ENCODE data around the gene PRR3. TPM values are rescaled to one million over a fixed set of nuclear protein-coding genes. Genes with fewer than 3 reads are reported as not detected.

The PRR3 gene
- total and polyA plus RNA-seq, 2 of the 13 experiments (the other 11 are each of a cell fraction or from before 2014, with no cell fraction given) = 14.6 to 21.2 TPM

- TF ChIP-seq KAT2B (IDR thresholded peaks at IDR 0.05; ENCODE audit: borderline replicate concordance, low read depth, low read length) (no peak), AKAP8 (CRISPR knock-in tag; IDR thresholded peaks at IDR 0.05) (no peak), RARA (CRISPR knock-in tag; IDR thresholded peaks at IDR 0.05) (no peak), HNRNPLL (IDR thresholded peaks at IDR 0.05; ENCODE audit: low read depth, low read length, poor library complexity, severe bottlenecking) (peak; percentile 11), SMARCC2 (IDR thresholded peaks at IDR 0.05) (no peak), TOPORS (CRISPR knock-in tag; IDR thresholded peaks at IDR 0.05) (no peak), POLR2AphosphoS2 (IDR thresholded peaks at IDR 0.05; ENCODE audit: low read depth, low read length) (peak; percentile 17; the same call in 1 of the 2 replicates), ZFP82 (CRISPR knock-in tag; IDR thresholded peaks at IDR 0.05; ENCODE audit: borderline replicate concordance) (no peak), HHEX (CRISPR knock-in tag; IDR thresholded peaks at IDR 0.05) (no peak), MAFK (conservative IDR thresholded peaks at IDR 0.05 in 1 of 2, IDR thresholded peaks at IDR 0.05 in 1 of 2; ENCODE audit: low read length in 2 of 2) (no peak), HCFC1 (IDR thresholded peaks at IDR 0.05; ENCODE audit: low read depth, low read length) (no peak), CTCF (CRISPR knock-in tag; IDR thresholded peaks at IDR 0.05) (no peak), SIN3B (IDR thresholded peaks at IDR 0.05; ENCODE audit: low read length) (no peak), ATM (IDR thresholded peaks at IDR 0.05; ENCODE audit: borderline replicate concordance) (no peak), ZNF138 (CRISPR knock-in tag; IDR thresholded peaks at IDR 0.05; ENCODE audit: low read depth) (no peak), TRIM24 (CRISPR knock-in tag; IDR thresholded peaks at IDR 0.05) (no peak), KLF12 (CRISPR knock-in tag; IDR thresholded peaks at IDR 0.05; ENCODE audit: borderline replicate concordance) (no peak), KLF9 (CRISPR knock-in tag; IDR thresholded peaks at IDR 0.05; ENCODE audit: low read depth) (no peak), ZNF841 (CRISPR knock-in tag; IDR thresholded peaks at IDR 0.05; ENCODE audit: borderline replicate concordance) (no peak)
- TF ChIP-seq, protein P1, sequence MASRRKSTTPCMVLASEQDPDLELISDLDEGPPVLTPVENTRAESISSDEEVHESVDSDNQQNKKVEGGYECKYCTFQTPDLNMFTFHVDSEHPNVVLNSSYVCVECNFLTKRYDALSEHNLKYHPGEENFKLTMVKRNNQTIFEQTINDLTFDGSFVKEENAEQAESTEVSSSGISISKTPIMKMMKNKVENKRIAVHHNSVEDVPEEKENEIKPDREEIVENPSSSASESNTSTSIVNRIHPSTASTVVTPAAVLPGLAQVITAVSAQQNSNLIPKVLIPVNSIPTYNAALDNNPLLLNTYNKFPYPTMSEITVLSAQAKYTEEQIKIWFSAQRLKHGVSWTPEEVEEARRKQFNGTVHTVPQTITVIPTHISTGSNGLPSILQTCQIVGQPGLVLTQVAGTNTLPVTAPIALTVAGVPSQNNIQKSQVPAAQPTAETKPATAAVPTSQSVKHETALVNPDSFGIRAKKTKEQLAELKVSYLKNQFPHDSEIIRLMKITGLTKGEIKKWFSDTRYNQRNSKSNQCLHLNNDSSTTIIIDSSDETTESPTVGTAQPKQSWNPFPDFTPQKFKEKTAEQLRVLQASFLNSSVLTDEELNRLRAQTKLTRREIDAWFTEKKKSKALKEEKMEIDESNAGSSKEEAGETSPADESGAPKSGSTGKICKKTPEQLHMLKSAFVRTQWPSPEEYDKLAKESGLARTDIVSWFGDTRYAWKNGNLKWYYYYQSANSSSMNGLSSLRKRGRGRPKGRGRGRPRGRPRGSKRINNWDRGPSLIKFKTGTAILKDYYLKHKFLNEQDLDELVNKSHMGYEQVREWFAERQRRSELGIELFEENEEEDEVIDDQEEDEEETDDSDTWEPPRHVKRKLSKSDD (CRISPR knock-in tag; IDR thresholded peaks at IDR 0.05; ENCODE audit: low read depth) = no peak
- TF ChIP-seq, protein P2, sequence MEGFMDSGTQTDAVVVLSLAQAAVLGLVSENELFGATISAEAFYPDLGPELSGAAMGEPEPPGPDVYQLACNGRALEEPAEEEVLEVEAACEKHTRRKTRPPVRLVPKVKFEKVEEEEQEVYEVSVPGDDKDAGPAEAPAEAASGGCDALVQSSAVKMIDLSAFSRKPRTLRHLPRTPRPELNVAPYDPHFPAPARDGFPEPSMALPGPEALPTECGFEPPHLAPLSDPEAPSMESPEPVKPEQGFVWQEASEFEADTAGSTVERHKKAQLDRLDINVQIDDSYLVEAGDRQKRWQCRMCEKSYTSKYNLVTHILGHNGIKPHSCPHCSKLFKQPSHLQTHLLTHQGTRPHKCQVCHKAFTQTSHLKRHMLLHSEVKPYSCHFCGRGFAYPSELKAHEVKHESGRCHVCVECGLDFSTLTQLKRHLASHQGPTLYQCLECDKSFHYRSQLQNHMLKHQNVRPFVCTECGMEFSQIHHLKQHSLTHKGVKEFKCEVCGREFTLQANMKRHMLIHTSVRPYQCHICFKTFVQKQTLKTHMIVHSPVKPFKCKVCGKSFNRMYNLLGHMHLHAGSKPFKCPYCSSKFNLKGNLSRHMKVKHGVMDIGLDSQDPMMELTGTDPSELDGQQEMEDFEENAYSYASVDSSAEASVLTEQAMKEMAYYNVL (CRISPR knock-in tag; IDR thresholded peaks at IDR 0.05; ENCODE audit: borderline replicate concordance) = no peak
These were observed 44.9 kb downstream of the PRR3 start (continued) for GRCh38 chr6:30601815-30602641.
